Gastrocnemius medialis (tissue), 4 donors: ENCODE measurements around the gene H2AZ1.

ENCODE experiments used
- POLR2A ChIP-seq, 2 donors: fragments of 450-650 bp; IDR thresholded peaks; one replicate each; pipeline ENCODE4 v1.6.1; 2017; ENCODE audit warnings: antibody characterized with exemption in 2 of 2, mild to moderate bottlenecking in 2 of 2, moderate library complexity in 2 of 2
- TF ChIP-seq, protein P1 (sequence below), 5 experiments: fragments of 450-650 bp in 3 of 5; fragments of 200-600 bp in 2 of 5; sonication (generic) in 2 of 5; IDR thresholded peaks in 4 of 5; conservative IDR thresholded peaks in 1 of 5; 1 replicate in 4 of 5; 2 replicates in 1 of 5; pipeline ENCODE4 v1.5.1; 2016 to 2019; ENCODE audit warnings: antibody characterized with exemption in 5 of 5, mild to moderate bottlenecking in 3 of 5, moderate library complexity in 3 of 5

DNA sequence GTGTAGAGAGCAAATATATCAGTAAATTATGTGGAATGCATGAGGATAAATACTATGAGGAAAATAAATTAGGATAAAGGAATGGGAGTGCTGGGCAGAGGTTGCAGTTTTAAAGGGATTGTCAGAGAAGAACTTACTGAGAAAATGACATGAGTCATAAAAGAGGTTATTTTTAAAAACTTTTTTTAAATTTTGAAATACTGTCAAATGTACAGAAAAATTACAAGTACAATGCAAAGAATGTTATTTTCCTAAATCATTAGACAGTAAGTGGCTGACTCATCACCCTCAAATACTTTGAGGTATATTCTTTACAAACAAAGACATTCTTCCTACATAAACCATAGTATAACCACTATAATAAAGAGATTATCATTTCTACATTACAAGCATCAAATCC lies 29.8 kb upstream of the H2AZ1 start:
- no peak for TF ChIP-seq POLR2A (IDR thresholded peaks at IDR 0.05)
- TF ChIP-seq, protein P1, sequence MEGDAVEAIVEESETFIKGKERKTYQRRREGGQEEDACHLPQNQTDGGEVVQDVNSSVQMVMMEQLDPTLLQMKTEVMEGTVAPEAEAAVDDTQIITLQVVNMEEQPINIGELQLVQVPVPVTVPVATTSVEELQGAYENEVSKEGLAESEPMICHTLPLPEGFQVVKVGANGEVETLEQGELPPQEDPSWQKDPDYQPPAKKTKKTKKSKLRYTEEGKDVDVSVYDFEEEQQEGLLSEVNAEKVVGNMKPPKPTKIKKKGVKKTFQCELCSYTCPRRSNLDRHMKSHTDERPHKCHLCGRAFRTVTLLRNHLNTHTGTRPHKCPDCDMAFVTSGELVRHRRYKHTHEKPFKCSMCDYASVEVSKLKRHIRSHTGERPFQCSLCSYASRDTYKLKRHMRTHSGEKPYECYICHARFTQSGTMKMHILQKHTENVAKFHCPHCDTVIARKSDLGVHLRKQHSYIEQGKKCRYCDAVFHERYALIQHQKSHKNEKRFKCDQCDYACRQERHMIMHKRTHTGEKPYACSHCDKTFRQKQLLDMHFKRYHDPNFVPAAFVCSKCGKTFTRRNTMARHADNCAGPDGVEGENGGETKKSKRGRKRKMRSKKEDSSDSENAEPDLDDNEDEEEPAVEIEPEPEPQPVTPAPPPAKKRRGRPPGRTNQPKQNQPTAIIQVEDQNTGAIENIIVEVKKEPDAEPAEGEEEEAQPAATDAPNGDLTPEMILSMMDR (IDR thresholded peaks at IDR 0.05 in 4 of 5, conservative IDR thresholded peaks at IDR 0.05 in 1 of 5) = no peak
